GM12878 (cell line): Measurements from ENCODE around the gene CTXN1. TPM values are rescaled to one million over a fixed set of nuclear protein-coding genes. Genes with fewer than 3 reads are reported as not detected.
A peak's percentile ranks its signal among the peaks of the same experiment; 100 is the strongest.

Experiments
- ATAC-seq: fragments of 200-7000 bp; cut with Tn5 transposase; 3 replicates; pipeline ENCODE4 v1.9.1; 2020; ENCODE audit warnings: mild to moderate bottlenecking, moderate library complexity
- BruUV-seq: library from RNA; stranded (reverse); fragments of 400-500 nt; replicated peaks from 2 replicates; lab custom pipeline; 2021; lab: Mats Ljungman, UMichigan
- CTCF ChIA-PET: fragments of 300-600 bp; sonication (Branson Sonifier 250); formaldehyde crosslinking; extraction: SDS; loops from one replicate; lab custom pipeline; 2021; ENCODE audit warnings: inconsistent platforms; lab: Yijun Ruan, JAX
- POLR2A ChIA-PET: fragments of 350-600 bp; formaldehyde crosslinking; extraction: SDS; loops from one replicate; lab custom pipeline; 2021; ENCODE audit warnings: inconsistent platforms; lab: Charles Lee
- RAD21 ChIA-PET: fragments of 300-600 bp; sonication (Branson Sonifier 250); formaldehyde crosslinking; loops from one replicate; lab custom pipeline; 2023; ENCODE audit warnings: antibody characterized with exemption; ENCODE audit not compliant: unreplicated experiment; lab: Charles Lee
- SMC1A ChIA-PET: fragments of 300-600 bp; sonication (Branson Sonifier 250); formaldehyde crosslinking; loops from one replicate; lab custom pipeline; 2023; ENCODE audit not compliant: unreplicated experiment, uncharacterized antibody; lab: Charles Lee
- DNase-seq: peaks from one replicate; pipeline ENCODE4 v3.0.0-alpha.2; 2011; ENCODE audit warnings: low read depth, low spot score
- FAIRE-seq: peaks from 3 replicates; lab custom pipeline; 2011; peaks lifted over from hg19 to GRCh38; lab: Jason Lieb, UNC
- H2AFZ ChIP-seq: 2 replicates; pipeline ENCODE4 v1.6.0; 2011; ENCODE audit warnings: low read depth, low read length, control low read depth; ENCODE audit not compliant: control insufficient read depth
- H3K27ac ChIP-seq: 2 replicates; pipeline ENCODE4 v1.5.1; 2011; ENCODE audit warnings: control low read depth; ENCODE audit not compliant: control insufficient read depth, insufficient read depth
- H3K27me3 ChIP-seq, 2 experiments: replicated peaks in 1 of 2; 2 replicates each; pipeline versions ENCODE4 v1.6.0 to v1.6.1; 2011; ENCODE audit warnings: low read length in 1 of 2; ENCODE audit not compliant: control insufficient read depth in 2 of 2, insufficient read depth in 2 of 2
- H3K36me3 ChIP-seq, 2 experiments: 2 replicates each; pipeline ENCODE4 v1.5.1; 2011; ENCODE audit warnings: low read length in 1 of 2; ENCODE audit not compliant: control insufficient read depth in 2 of 2, insufficient read depth in 2 of 2
- H3K4me1 ChIP-seq: 2 replicates; pipeline ENCODE4 v1.6.1; 2011; ENCODE audit warnings: mild to moderate bottlenecking, low read length, moderate library complexity, mixed read lengths; ENCODE audit not compliant: control insufficient read depth, insufficient read depth
- H3K4me2 ChIP-seq: 2 replicates; pipeline ENCODE4 v1.6.0; 2011; ENCODE audit warnings: control low read depth; ENCODE audit not compliant: control insufficient read depth, insufficient read depth
- H3K4me3 ChIP-seq: fragments of 200-600 bp; sonication (generic); 2 replicates; pipeline ENCODE4 v1.5.1; 2016
- H3K79me2 ChIP-seq: 2 replicates; pipeline ENCODE4 v1.6.0; 2011; ENCODE audit warnings: low read length; ENCODE audit not compliant: control insufficient read depth, insufficient read depth
- H3K9ac ChIP-seq: 2 replicates; pipeline ENCODE4 v1.8.0; 2011; ENCODE audit warnings: low read length, control low read depth, mixed read lengths; ENCODE audit not compliant: control insufficient read depth, insufficient read depth
- H3K9me3 ChIP-seq: replicated peaks from 3 replicates; pipeline ENCODE4 v1.5.1; 2011; ENCODE audit warnings: mild to moderate bottlenecking, low read length; ENCODE audit not compliant: control insufficient read depth, insufficient read depth
- H4K20me1 ChIP-seq: 2 replicates; pipeline ENCODE4 v1.6.0; 2011; ENCODE audit not compliant: control insufficient read depth, insufficient read depth
- CEBPB ChIP-seq, 2 experiments: fragments of 150-350 bp in 1 of 2; IDR thresholded peaks; 2 replicates each; pipeline ENCODE4 v1.6.1; 2012 to 2014; ENCODE audit warnings: low read depth in 2 of 2, low read length in 2 of 2, borderline replicate concordance in 1 of 2, inconsistent platforms in 1 of 2
- CHD4 ChIP-seq: fragments of 200-600 bp; sonication (generic); IDR thresholded peaks from 2 replicates; pipeline ENCODE4 v1.6.1; 2016; ENCODE audit warnings: mild to moderate bottlenecking
- CREM ChIP-seq: IDR thresholded peaks from 2 replicates; pipeline ENCODE4 v1.6.1; 2014; ENCODE audit warnings: antibody characterized with exemption, low read depth
- ETV6 ChIP-seq, 2 experiments: fragments of 450-650 bp in 1 of 2; IDR thresholded peaks in 1 of 2; conservative IDR thresholded peaks in 1 of 2; 2 replicates each; pipeline ENCODE4 v1.6.1; 2014; ENCODE audit warnings: antibody characterized with exemption in 1 of 2, borderline replicate concordance in 1 of 2, low read depth in 1 of 2, mild to moderate bottlenecking in 1 of 2, moderate library complexity in 1 of 2
- HCFC1 ChIP-seq: fragments of 150-350 bp; IDR thresholded peaks from 2 replicates; pipeline ENCODE4 v1.6.1; 2014; ENCODE audit warnings: low read length
- IRF4 ChIP-seq: IDR thresholded peaks from 2 replicates; pipeline ENCODE4 v1.6.1; 2011; ENCODE audit warnings: low read depth, low read length
- NFXL1 ChIP-seq: fragments of 450-650 bp; IDR thresholded peaks from 2 replicates; pipeline ENCODE4 v1.6.1; 2017; ENCODE audit warnings: antibody characterized with exemption, mild to moderate bottlenecking, borderline replicate concordance
- NFYB ChIP-seq: IDR thresholded peaks from 2 replicates; pipeline ENCODE4 v1.6.1; 2011; ENCODE audit warnings: low read depth, mild to moderate bottlenecking, low read length, improper control_type of control experiment, moderate library complexity; ENCODE audit not compliant: insufficient read depth
- NR2C1 ChIP-seq: fragments of 450-650 bp; IDR thresholded peaks from 2 replicates; pipeline ENCODE4 v1.6.1; 2017; ENCODE audit warnings: antibody characterized with exemption, mild to moderate bottlenecking, moderate library complexity
- NR2C2 ChIP-seq: IDR thresholded peaks from 2 replicates; pipeline ENCODE4 v1.6.1; 2011; ENCODE audit warnings: borderline replicate concordance, low read depth; ENCODE audit not compliant: control insufficient read depth, insufficient read length
- PAX5 ChIP-seq: IDR thresholded peaks from 2 replicates; pipeline ENCODE4 v1.6.1; 2011; ENCODE audit warnings: low read depth, low read length, borderline replicate concordance
- RB1 ChIP-seq: fragments of 450-650 bp; formaldehyde crosslinking; IDR thresholded peaks from 2 replicates; pipeline ENCODE4 v1.6.1; 2017; ENCODE audit warnings: mild to moderate bottlenecking, borderline replicate concordance
- TAF1 ChIP-seq: IDR thresholded peaks from 2 replicates; pipeline ENCODE4 v1.6.1; 2011; ENCODE audit warnings: mild to moderate bottlenecking, low read depth, low read length, borderline replicate concordance
- YBX1 ChIP-seq: fragments of 450-650 bp; IDR thresholded peaks from 2 replicates; pipeline ENCODE4 v1.6.1; 2016; ENCODE audit warnings: antibody characterized with exemption
- WGBS: methylation state at CpG from one replicate; pipeline ENCODE4 v1.1.6; 2016; ENCODE audit warnings: low lambda C conversion rate; ENCODE audit not compliant: insufficient replicate concordance, insufficient coverage; ENCODE audit errors: missing lambda C conversion rate; 5-methylcytosine and 5-hydroxymethylcytosine counted together
- in situ Hi-C: fragments of 300-500 bp; cut with MboI; formaldehyde crosslinking; loops from 9 replicates; pipeline ENCODE4 v1.14.3; 2018; ENCODE audit warnings: mixed read lengths
- intact Hi-C: fragments of 100-400 bp; cut with micrococcal nuclease; formaldehyde crosslinking; loops from one replicate; pipeline ENCODE4 v1.14.2; 2022; ENCODE audit not compliant: unreplicated experiment
- polyA plus RNA-seq, 11 experiments: library from polyadenylated mRNA; depleted of rRNA in 4 of 11; unstranded in 6 of 11; stranded (reverse) in 5 of 11; fragments of >200 nt; fragmentation: Nextera tagmentation in 4 of 11; fragmentation: Illumina TruSeq in 1 of 11; extraction: Ambion mirVana in 4 of 11; extraction: Trizol in 1 of 11; gene quantifications; 1 replicate in 1 of 11; 2 replicates in 10 of 11; pipeline versions ENCODE4 v1.2.1 to v1.2.3, GENCODE V29; 2011 to 2016; ENCODE audit warnings: inconsistent platforms in 2 of 11, missing spikeins in 2 of 11, low read depth in 1 of 11
- total RNA-seq, 4 experiments: library from RNA; depleted of rRNA in 3 of 4; stranded (reverse); fragments of >200 nt in 3 of 4; fragmentation: Illumina TruSeq in 1 of 4; extraction: Trizol in 1 of 4; gene quantifications; 2 replicates each; pipeline versions ENCODE4 v1.2.1 to v1.2.3, GENCODE V29; 2013 to 2021
- TF ChIP-seq, protein P1 (sequence below): IDR thresholded peaks from 2 replicates; pipeline ENCODE4 v1.6.1; 2012; ENCODE audit warnings: low read depth, low read length, improper control_type of control experiment
- TF ChIP-seq, protein P2 (sequence below): IDR thresholded peaks from 2 replicates; pipeline ENCODE4 v1.6.1; 2011; ENCODE audit warnings: low read depth, mild to moderate bottlenecking, low read length, moderate library complexity, borderline replicate concordance; ENCODE audit errors: extremely low read depth
- TF ChIP-seq, protein P3 (sequence below): IDR thresholded peaks from 2 replicates; pipeline ENCODE4 v1.6.1; 2012; ENCODE audit warnings: mild to moderate bottlenecking, low read depth, low read length

CTXN1 gene
- total and polyA plus RNA-seq, 10 of the 15 experiments (the other 5 are each of a cell fraction or from before 2014, with no cell fraction given), result 0.04 to 1.0 (median 0.38) TPM; not detected in 4

DNA sequence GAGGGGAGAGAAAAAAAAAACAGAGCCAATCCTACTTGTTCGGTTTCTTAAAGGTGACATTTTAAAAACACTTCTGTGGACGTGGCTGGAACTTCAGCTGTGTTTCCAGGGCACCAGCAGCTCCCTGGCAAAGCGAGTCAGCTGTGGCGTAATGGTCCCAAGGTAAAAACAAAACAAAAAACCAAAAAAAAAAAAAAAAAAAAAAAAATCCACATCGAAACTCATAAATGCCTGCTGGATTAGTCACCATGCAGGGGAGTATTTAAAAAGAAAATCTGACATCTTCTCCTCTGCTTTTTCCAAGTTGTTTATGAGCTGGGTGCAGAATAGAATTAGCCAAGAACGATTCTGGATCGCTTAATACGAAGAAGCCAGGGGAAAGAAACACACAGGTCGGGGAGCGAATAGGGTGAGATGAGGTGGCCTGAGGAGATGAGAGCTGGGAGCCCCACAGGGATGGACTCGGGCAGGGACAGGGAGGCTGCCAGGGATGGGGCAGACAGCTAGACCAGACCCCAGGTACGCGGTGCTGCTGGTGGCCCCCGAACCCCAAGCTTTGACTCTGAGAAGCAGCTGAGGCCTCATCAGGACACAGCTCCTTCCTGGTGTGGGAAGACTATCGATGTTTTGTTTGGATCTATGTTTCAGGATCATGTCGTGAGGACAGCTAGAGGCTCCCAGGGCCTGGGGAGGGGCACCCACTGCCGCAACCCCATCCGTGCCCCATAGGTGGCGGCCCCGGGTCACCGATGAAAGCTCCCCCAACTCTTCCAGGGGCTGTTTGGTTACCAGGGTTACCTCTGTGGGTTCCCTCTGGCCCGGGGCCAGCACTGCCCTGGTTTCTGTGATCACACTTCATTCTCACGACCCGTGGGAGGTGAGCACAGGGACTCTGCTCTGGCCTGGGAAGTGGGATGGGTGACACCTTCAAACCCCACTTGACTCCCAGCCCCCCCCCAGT, 3.1 kb upstream of the CTXN1 start:
- intact Hi-C loops, result no loop called here
- CTCF ChIA-PET, result interaction anchor here (0.6 to 4.4 kb wide), 12 partner anchors 9 to 305 kb away, joined by 3 to 44 read pairs (median 4); partner anchors contain the start of genes MAP2K7, TIMM44 and TRAPPC5
- Histone ChIP-seq H3K36me3 (peaks cover 7 to 33% of the 10 kb centered on the region in 2 experiments; a peak in 3 of 4 replicates), H4K20me1 (no peaks in the 10 kb centered on the region; the same call in 1 of the 2 replicates), H3K4me3 (no peak overlapping the region), H3K4me1 (no peaks in the 10 kb centered on the region; the same call in 1 of the 2 replicates), H3K79me2 (no peaks in the 10 kb centered on the region), H3K4me2 (no peak overlapping the region), H3K27me3 (no peaks in the 10 kb centered on the region), H3K9ac (no peak overlapping the region), H2AFZ (no peak overlapping the region), H3K9me3 (no peaks in the 10 kb centered on the region), H3K27ac (no peak overlapping the region)
- no peak for FAIRE-seq
- BruUV-seq, result no TSS peak
- WGBS, result 83% methylated on average over 23 of the region's 24 CpGs
- ATAC-seq, result peak; percentile 67
- POLR2A ChIA-PET, result interaction anchor here (0.5 to 1.7 kb wide), 5 partner anchors 8 to 388 kb away, joined by 3 to 6 read pairs (median 4); partner anchors contain the start of gene TIMM44
- SMC1A ChIA-PET, result interaction anchor here (1.1 to 2.2 kb wide), 3 partner anchors 13 to 67 kb away, joined by 3 to 10 read pairs (median 4); partner anchors contain the start of gene TIMM44
- DNase-seq, result no peak
- in situ Hi-C loops, result no loop called here
- RAD21 ChIA-PET, result interaction anchor here (0.7 to 2.2 kb wide), 5 partner anchors 9 to 361 kb away, joined by 3 to 11 read pairs (median 5); partner anchors contain the start of genes SNAPC2, STXBP2 and TIMM44
- TF ChIP-seq, protein P1, sequence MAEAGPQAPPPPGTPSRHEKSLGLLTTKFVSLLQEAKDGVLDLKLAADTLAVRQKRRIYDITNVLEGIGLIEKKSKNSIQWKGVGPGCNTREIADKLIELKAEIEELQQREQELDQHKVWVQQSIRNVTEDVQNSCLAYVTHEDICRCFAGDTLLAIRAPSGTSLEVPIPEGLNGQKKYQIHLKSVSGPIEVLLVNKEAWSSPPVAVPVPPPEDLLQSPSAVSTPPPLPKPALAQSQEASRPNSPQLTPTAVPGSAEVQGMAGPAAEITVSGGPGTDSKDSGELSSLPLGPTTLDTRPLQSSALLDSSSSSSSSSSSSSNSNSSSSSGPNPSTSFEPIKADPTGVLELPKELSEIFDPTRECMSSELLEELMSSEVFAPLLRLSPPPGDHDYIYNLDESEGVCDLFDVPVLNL, result no peak
- TF ChIP-seq NR2C2 (no peak), CHD4 (no peak), HCFC1 (no peak), PAX5 (no peak), RB1 (no peak), YBX1 (no peak), CEBPB (IDR thresholded peaks at IDR 0.05; ENCODE audit: borderline replicate concordance in 1 of 2, low read depth in 2 of 2, low read length in 2 of 2) (no peak), NFXL1 (no peak), NR2C1 (no peak), IRF4 (0 out of 2 replicates have a peak, but pooled peaks have one; percentile 9), NFYB (no peak), ETV6 (conservative IDR thresholded peaks at IDR 0.05 in 1 of 2, IDR thresholded peaks at IDR 0.05 in 1 of 2; ENCODE audit: borderline replicate concordance in 1 of 2, low read depth in 1 of 2) (no peak), TAF1 (no peak), CREM (no peak)
- TF ChIP-seq, protein P2, sequence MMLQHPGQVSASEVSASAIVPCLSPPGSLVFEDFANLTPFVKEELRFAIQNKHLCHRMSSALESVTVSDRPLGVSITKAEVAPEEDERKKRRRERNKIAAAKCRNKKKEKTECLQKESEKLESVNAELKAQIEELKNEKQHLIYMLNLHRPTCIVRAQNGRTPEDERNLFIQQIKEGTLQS, result no peak
- TF ChIP-seq, protein P3, sequence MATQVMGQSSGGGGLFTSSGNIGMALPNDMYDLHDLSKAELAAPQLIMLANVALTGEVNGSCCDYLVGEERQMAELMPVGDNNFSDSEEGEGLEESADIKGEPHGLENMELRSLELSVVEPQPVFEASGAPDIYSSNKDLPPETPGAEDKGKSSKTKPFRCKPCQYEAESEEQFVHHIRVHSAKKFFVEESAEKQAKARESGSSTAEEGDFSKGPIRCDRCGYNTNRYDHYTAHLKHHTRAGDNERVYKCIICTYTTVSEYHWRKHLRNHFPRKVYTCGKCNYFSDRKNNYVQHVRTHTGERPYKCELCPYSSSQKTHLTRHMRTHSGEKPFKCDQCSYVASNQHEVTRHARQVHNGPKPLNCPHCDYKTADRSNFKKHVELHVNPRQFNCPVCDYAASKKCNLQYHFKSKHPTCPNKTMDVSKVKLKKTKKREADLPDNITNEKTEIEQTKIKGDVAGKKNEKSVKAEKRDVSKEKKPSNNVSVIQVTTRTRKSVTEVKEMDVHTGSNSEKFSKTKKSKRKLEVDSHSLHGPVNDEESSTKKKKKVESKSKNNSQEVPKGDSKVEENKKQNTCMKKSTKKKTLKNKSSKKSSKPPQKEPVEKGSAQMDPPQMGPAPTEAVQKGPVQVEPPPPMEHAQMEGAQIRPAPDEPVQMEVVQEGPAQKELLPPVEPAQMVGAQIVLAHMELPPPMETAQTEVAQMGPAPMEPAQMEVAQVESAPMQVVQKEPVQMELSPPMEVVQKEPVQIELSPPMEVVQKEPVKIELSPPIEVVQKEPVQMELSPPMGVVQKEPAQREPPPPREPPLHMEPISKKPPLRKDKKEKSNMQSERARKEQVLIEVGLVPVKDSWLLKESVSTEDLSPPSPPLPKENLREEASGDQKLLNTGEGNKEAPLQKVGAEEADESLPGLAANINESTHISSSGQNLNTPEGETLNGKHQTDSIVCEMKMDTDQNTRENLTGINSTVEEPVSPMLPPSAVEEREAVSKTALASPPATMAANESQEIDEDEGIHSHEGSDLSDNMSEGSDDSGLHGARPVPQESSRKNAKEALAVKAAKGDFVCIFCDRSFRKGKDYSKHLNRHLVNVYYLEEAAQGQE, result no peak
